ENCODE measurements around the gene TJP1.

TJP1 gene

GRCh38 chr15:29795610-29796009 is 26.7 kb downstream of the TJP1 start:
- DNase-seq (ENCODE audit: low read depth, low spot score), result no peak
- no peak for TF ChIP-seq CTCF (IDR thresholded peaks at IDR 0.05; ENCODE audit: low read depth, low read length)
- no peak overlapping the region for H3K4me3 ChIP-seq (ENCODE audit: low read depth, low read length)
- in situ Hi-C loops (cut with HindIII; ENCODE audit: low sequenced_read_pairs), result no loop called here

GRCh38 chr15:29792426-29793159 is 29.7 kb downstream of the TJP1 start:
- in situ Hi-C loops (cut with HindIII; ENCODE audit: low sequenced_read_pairs), result no loop called here
- DNase-seq (ENCODE audit: low read depth, low spot score), result peak; percentile 63
- TF ChIP-seq CTCF (IDR thresholded peaks at IDR 0.05; ENCODE audit: low read depth, low read length), result no peak
- H3K4me3 ChIP-seq (ENCODE audit: low read depth, low read length), result no peak overlapping the region

- no peak for TF ChIP-seq CTCF (IDR thresholded peaks at IDR 0.05; ENCODE audit: low read depth, low read length)
- in situ Hi-C loops (cut with HindIII; ENCODE audit: low sequenced_read_pairs), result no loop called here
- no peak for DNase-seq (ENCODE audit: low read depth, low spot score)
- no peak overlapping the region for H3K4me3 ChIP-seq (ENCODE audit: low read depth, low read length)
Observed at GRCh38 chr15:29790607-29791006, 31.7 kb downstream of the TJP1 start.

GRCh38 chr15:29789871-29790270 is 32.4 kb downstream of the TJP1 start:
- no peak for TF ChIP-seq CTCF (IDR thresholded peaks at IDR 0.05; ENCODE audit: low read depth, low read length)
- DNase-seq (ENCODE audit: low read depth, low spot score), result no peak

GRCh38 chr15:29788433-29789034 is 33.7 kb downstream of the TJP1 start:
- TF ChIP-seq CTCF (IDR thresholded peaks at IDR 0.05; ENCODE audit: low read depth, low read length), result no peak
- no peak overlapping the region for H3K4me3 ChIP-seq (ENCODE audit: low read depth, low read length)
- no peak for DNase-seq (ENCODE audit: low read depth, low spot score)
- in situ Hi-C loops (cut with HindIII; ENCODE audit: low sequenced_read_pairs), result no loop called here

More at GRCh38 chr15:29789871-29790270, 32.4 kb downstream of the TJP1 start:
- H3K4me3 ChIP-seq (ENCODE audit: low read depth, low read length), result no peak overlapping the region
- in situ Hi-C loops (cut with HindIII; ENCODE audit: low sequenced_read_pairs), result no loop called here

GRCh38 chr15:29787767-29788166 is 34.5 kb downstream of the TJP1 start:
- no peak overlapping the region for H3K4me3 ChIP-seq (ENCODE audit: low read depth, low read length)
- TF ChIP-seq CTCF (IDR thresholded peaks at IDR 0.05; ENCODE audit: low read depth, low read length), result no peak
- in situ Hi-C loops (cut with HindIII; ENCODE audit: low sequenced_read_pairs), result no loop called here
- DNase-seq (ENCODE audit: low read depth, low spot score), result no peak

Measured in astrocyte of the spinal cord (primary cell).